Activated CD8-positive, alpha-beta memory T cell treated with anti-CD3 and anti-CD28 coated beads, Interleukin-2, amount 50 U/mL, for 1 hour (primary cell): Measurements from ENCODE around the gene CST5.
"Not testable (repeated sequence)": the region's sequence is repeated elsewhere in the genome, so short reads cannot be mapped to it uniquely, and the experiment has no call there.

Experiments
- DNase-seq: peaks from one replicate; pipeline ENCODE4 v3.0.0-alpha.2; 2020; ENCODE audit errors: extremely low read depth

CST5 gene

DNA sequence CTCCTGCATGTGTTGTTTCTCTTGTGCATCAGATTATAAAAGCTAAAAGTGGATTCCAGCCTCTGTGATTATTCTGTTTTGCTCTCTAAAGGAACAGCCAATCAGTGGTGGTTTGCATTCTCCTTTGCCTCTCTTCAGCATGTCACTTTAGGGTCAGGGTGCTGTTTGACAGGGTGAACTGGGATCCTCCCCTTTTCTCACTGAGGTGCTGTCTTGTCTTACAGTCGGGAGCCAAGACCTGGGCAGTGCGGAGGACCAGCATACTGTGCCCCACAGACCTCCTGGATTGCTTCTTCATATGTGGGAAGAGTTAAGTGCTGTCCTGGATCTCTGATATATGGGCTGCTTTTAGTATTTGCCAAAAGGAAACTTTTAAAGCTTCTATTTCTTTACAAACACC lies 37.9 kb downstream of the CST5 start:
- no peak for DNase-seq

DNA sequence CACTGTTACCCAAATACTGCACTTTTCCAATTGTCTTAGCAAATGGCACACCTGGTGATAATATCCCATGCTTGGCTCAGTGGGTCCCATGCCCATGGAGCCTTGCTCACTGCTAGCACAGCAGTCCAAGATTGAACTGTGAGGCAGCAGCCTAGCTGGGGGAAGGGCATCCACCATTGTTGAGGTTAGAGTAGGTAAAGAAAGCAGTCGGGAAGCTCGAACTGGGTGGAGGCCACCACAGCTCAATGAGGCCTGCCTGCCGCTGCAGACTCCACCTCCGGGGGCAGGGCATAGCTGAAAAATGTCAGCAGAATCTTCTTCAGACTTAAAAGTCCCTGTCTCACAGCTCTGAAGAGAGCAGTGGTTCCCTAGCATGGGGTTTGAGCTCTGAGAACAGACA lies 43.8 kb downstream of the CST5 start:
- no peak for DNase-seq

DNA sequence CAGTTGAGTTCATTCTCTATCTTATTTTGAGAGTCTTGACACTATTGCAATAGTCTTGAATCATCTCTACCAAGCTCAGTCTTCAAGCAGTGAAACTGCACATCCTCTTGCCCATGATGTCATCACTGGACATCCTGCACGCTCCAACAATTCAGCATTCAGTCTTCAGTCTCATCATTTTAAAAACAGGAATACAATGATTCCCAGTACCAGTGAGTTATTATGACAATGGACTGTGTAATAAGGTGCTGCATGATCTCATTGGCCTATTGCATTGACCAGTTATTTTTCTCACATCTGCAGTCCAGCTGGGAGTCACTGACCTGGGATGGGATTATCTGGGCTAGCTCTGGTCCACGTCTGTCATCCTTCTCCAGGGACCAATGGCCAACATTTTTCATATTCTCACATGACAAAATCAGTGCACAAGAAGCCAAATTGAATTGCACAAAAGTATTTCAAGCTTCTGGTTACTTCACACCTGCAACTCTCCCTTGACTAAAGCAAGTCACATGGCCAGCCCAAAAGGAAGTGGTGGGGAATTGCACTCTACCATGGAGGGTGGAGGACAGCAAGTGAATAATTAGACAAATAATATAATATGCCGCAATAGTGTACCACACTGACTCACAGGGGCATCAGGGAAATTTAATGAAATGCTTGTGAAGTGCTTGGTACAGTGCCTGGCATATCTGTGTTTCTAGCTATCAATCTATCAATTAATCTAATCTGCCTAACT lies 46.6 kb downstream of the CST5 start:
- no peak for DNase-seq

DNA sequence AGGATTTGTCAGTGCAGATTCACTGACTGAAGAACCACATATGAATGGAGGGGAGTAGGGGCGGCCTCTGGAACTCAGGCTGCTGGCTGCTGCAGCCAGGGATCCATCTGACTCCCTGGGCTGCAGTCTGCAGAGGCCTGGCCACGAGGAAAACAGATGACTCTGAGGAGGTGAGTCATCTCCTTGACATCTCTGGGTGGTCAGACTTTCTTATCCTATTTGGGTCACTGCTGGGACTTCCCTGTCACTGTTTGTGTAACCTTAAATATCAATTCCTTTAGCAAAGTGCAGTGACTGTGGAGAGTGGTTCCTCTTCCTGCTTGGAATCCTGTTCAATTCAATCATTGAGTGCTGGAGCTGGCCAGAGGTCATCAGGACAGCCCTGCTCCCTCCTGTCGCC lies 47.6 kb downstream of the CST5 start:
- not testable (repeated sequence) for DNase-seq

DNA sequence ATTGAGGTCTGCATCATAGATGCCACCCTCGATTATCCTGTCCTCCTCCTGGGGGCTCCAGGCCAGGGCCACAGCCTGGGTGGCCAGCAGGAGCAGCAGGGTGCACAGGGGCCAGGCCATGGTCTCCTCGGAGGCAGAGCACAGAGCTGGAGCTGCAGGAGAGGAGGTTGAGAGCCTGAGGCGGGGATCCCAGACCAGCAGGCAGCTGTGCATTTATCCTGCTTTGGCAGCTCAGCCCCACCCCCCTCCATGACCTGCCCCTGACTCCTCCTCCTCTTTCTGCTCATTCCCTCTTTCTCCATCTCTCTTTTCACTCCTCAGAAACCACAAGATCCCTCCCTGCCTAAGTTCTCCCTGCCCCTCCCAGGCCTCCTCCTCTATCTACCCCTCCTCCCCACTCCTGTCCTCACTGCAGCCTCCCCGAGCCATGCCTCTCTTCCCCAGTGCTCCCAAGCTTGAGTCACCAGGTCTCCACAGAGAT lies 53.0 kb downstream of the CST5 start, which contains the start of gene CST2:
CST2 (minus strand) TSS at position 189 of the 481 bp plus-strand sequence; CDS start at position 120, 69 bp downstream.
- DNase-seq: no peak
